KMS-11 (cell line): ENCODE results near the gene CYBA.

Experiments used
- H2AFZ ChIP-seq: fragments of 200-600 bp; sonication (generic); 2 replicates; pipeline ENCODE4 v1.6.1; 2016; ENCODE audit warnings: antibody characterized with exemption, mixed run types, low read depth
- H3K27ac ChIP-seq: fragments of 200-600 bp; sonication (generic); 2 replicates; pipeline ENCODE4 v1.6.1; 2016; ENCODE audit warnings: mild to moderate bottlenecking, mixed run types
- H3K27me3 ChIP-seq: fragments of 200-600 bp; sonication (generic); 2 replicates; pipeline ENCODE4 v1.6.1; 2017; ENCODE audit warnings: mild to moderate bottlenecking, low read depth, mixed run types, moderate library complexity; ENCODE audit not compliant: insufficient read depth
- H3K36me3 ChIP-seq: fragments of 200-600 bp; sonication (generic); 2 replicates; pipeline ENCODE4 v1.6.1; 2017; ENCODE audit warnings: mild to moderate bottlenecking, mixed run types; ENCODE audit not compliant: insufficient read depth
- H3K4me1 ChIP-seq: fragments of 200-600 bp; sonication (generic); 2 replicates; pipeline ENCODE4 v1.6.1; 2016; ENCODE audit warnings: mild to moderate bottlenecking, low read depth, mixed run types; ENCODE audit not compliant: poor library complexity, severe bottlenecking
- H3K4me2 ChIP-seq: fragments of 200-600 bp; sonication (generic); 2 replicates; pipeline ENCODE4 v1.7.0; 2016; ENCODE audit warnings: mild to moderate bottlenecking, mixed run types
- H3K4me3 ChIP-seq: fragments of 200-600 bp; sonication (generic); IDR thresholded peaks from 2 replicates; pipeline ENCODE4 v1.6.1; 2017; ENCODE audit warnings: low read depth, low read length, mixed read lengths; ENCODE audit not compliant: insufficient read depth
- H3K79me2 ChIP-seq: fragments of 200-600 bp; sonication (generic); 2 replicates; pipeline ENCODE4 v1.6.1; 2016; ENCODE audit warnings: low read depth, mixed run types; ENCODE audit not compliant: insufficient read depth
- H3K9ac ChIP-seq: fragments of 200-600 bp; sonication (generic); 2 replicates; pipeline ENCODE4 v1.6.1; 2016; ENCODE audit warnings: mild to moderate bottlenecking, mixed run types
- H4K20me1 ChIP-seq: fragments of 200-600 bp; sonication (generic); 2 replicates; pipeline ENCODE4 v1.6.1; 2016; ENCODE audit warnings: mild to moderate bottlenecking, mixed run types; ENCODE audit not compliant: insufficient read depth
- CTCF ChIP-seq: fragments of 200-600 bp; sonication (generic); conservative IDR thresholded peaks from 2 replicates; pipeline ENCODE4 v1.6.1; 2017; ENCODE audit warnings: low read depth, mild to moderate bottlenecking, antibody characterized with exemption, low read length, moderate library complexity, mixed read lengths

Gene CYBA

GRCh38 chr16:88624977-88625576, 25.8 kb downstream of the CYBA start:
- H3K36me3 ChIP-seq = no peaks in the 10 kb centered on the region; the same call in 1 of the 2 replicates
- H3K27me3 ChIP-seq = no peaks in the 10 kb centered on the region

GRCh38 chr16:88624481-88624880, 26.4 kb downstream of the CYBA start:
- Histone ChIP-seq H3K36me3 (no peaks in the 10 kb centered on the region; the same call in 1 of the 2 replicates), H3K27me3 (no peaks in the 10 kb centered on the region), H4K20me1 (no peaks in the 10 kb centered on the region), H3K27ac (no peak overlapping the region), H2AFZ (no peak overlapping the region), H3K4me3 (no peak overlapping the region), H3K9ac (no peak overlapping the region), H3K4me1 (peaks cover 13% of the 10 kb centered on the region), H3K4me2 (no peak overlapping the region), H3K79me2 (no peaks in the 10 kb centered on the region)
- TF ChIP-seq CTCF = no peak

More at GRCh38 chr16:88624977-88625576, 25.8 kb downstream of the CYBA start:
- no peak for TF ChIP-seq CTCF
- no peak overlapping the region for H3K4me2 ChIP-seq
- no peak overlapping the region for H3K27ac ChIP-seq
- H4K20me1 ChIP-seq = no peaks in the 10 kb centered on the region
- no peaks in the 10 kb centered on the region for H3K79me2 ChIP-seq
- H2AFZ ChIP-seq = no peak overlapping the region
- H3K4me3 ChIP-seq = no peak overlapping the region
- peaks cover 7% of the 10 kb centered on the region for H3K4me1 ChIP-seq
- no peak overlapping the region for H3K9ac ChIP-seq

GRCh38 chr16:88623858-88624257, 27.0 kb downstream of the CYBA start:
- Histone ChIP-seq H3K4me1 (peaks cover 19% of the 10 kb centered on the region), H2AFZ (no peak overlapping the region), H3K27ac (no peak overlapping the region), H4K20me1 (no peaks in the 10 kb centered on the region), H3K36me3 (no peaks in the 10 kb centered on the region; the same call in 1 of the 2 replicates), H3K9ac (no peak overlapping the region), H3K27me3 (no peaks in the 10 kb centered on the region), H3K79me2 (no peaks in the 10 kb centered on the region), H3K4me2 (no peak overlapping the region), H3K4me3 (no peak overlapping the region)
- TF ChIP-seq CTCF = no peak

- peaks cover 19% of the 10 kb centered on the region for H3K4me1 ChIP-seq
- H2AFZ ChIP-seq = no peak overlapping the region
- no peaks in the 10 kb centered on the region for H3K79me2 ChIP-seq
- H3K27me3 ChIP-seq = no peaks in the 10 kb centered on the region
- no peaks in the 10 kb centered on the region for H4K20me1 ChIP-seq
- no peak overlapping the region for H3K4me2 ChIP-seq
- no peak for TF ChIP-seq CTCF
- H3K36me3 ChIP-seq = no peaks in the 10 kb centered on the region; the same call in 1 of the 2 replicates
- no peak overlapping the region for H3K4me3 ChIP-seq
- no peak overlapping the region for H3K27ac ChIP-seq
- H3K9ac ChIP-seq = no peak overlapping the region
Observed at GRCh38 chr16:88622866-88623265, 28.0 kb downstream of the CYBA start.
